ENCODE results near the gene IL34.

The IL34 gene

GRCh38 chr16:70694088-70694867 lies 47.9 kb downstream of the IL34 start:
- Histone ChIP-seq H3K4me3 (ENCODE audit: low read depth in 1 of 2, low read length in 2 of 2) (no peak overlapping the region), H3K9me3 (ENCODE audit: insufficient read depth, low read length, severe bottlenecking) (no peaks in the 10 kb centered on the region), H3K9ac (ENCODE audit: low read depth, low read length) (no peak overlapping the region), H2AFZ (ENCODE audit: low read depth, low read length) (no peak overlapping the region), H4K20me1 (ENCODE audit: insufficient read depth, low read length) (peaks cover 6% of the 10 kb centered on the region; the same call in 1 of the 2 replicates), H3K27ac (ENCODE audit: low read length) (no peak overlapping the region), H3K36me3 (ENCODE audit: insufficient read depth, low read length) (peaks cover 33% of the 10 kb centered on the region), H3K79me2 (ENCODE audit: insufficient read depth, low read length) (no peaks in the 10 kb centered on the region), H3K4me2 (ENCODE audit: insufficient read depth, low read length) (no peak overlapping the region), H3K27me3 (ENCODE audit: insufficient read depth, low read length, poor library complexity) (no peaks in the 10 kb centered on the region), H3K4me1 (ENCODE audit: insufficient read depth, low read length) (no peaks in the 10 kb centered on the region)
- ATAC-seq (ENCODE audit: insufficient read depth, low read depth) (no peak), DNase-seq (no peak)
- no peak for TF ChIP-seq EZH2 (IDR thresholded peaks at IDR 0.05; ENCODE audit: borderline replicate concordance, low read depth, low read length, severe bottlenecking)
- TF ChIP-seq, protein P1, sequence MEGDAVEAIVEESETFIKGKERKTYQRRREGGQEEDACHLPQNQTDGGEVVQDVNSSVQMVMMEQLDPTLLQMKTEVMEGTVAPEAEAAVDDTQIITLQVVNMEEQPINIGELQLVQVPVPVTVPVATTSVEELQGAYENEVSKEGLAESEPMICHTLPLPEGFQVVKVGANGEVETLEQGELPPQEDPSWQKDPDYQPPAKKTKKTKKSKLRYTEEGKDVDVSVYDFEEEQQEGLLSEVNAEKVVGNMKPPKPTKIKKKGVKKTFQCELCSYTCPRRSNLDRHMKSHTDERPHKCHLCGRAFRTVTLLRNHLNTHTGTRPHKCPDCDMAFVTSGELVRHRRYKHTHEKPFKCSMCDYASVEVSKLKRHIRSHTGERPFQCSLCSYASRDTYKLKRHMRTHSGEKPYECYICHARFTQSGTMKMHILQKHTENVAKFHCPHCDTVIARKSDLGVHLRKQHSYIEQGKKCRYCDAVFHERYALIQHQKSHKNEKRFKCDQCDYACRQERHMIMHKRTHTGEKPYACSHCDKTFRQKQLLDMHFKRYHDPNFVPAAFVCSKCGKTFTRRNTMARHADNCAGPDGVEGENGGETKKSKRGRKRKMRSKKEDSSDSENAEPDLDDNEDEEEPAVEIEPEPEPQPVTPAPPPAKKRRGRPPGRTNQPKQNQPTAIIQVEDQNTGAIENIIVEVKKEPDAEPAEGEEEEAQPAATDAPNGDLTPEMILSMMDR (IDR thresholded peaks at IDR 0.05; ENCODE audit: borderline replicate concordance, extremely low read depth, low read length, poor library complexity, severe bottlenecking): no peak

GRCh38 chr16:70694868-70695218 lies 48.5 kb downstream of the IL34 start:
- ATAC-seq (ENCODE audit: insufficient read depth, low read depth): no peak
- Histone ChIP-seq H3K27ac (ENCODE audit: low read length) (no peak overlapping the region), H3K4me2 (ENCODE audit: insufficient read depth, low read length) (no peak overlapping the region)

GRCh38 chr16:70695331-70696070 lies 49.1 kb downstream of the IL34 start:
- Histone ChIP-seq H3K4me2 (ENCODE audit: insufficient read depth, low read length) (no peak overlapping the region), H2AFZ (ENCODE audit: low read depth, low read length) (no peak overlapping the region), H3K79me2 (ENCODE audit: insufficient read depth, low read length) (no peaks in the 10 kb centered on the region), H4K20me1 (ENCODE audit: insufficient read depth, low read length) (peaks cover 6% of the 10 kb centered on the region; the same call in 1 of the 2 replicates), H3K9ac (ENCODE audit: low read depth, low read length) (no peak overlapping the region), H3K4me1 (ENCODE audit: insufficient read depth, low read length) (no peaks in the 10 kb centered on the region), H3K36me3 (ENCODE audit: insufficient read depth, low read length) (peaks cover 33% of the 10 kb centered on the region), H3K4me3 (ENCODE audit: low read depth in 1 of 2, low read length in 2 of 2) (no peak overlapping the region), H3K27ac (ENCODE audit: low read length) (peak overlapping the region; percentile 27; the same call in 1 of the 2 replicates), H3K27me3 (ENCODE audit: insufficient read depth, low read length, poor library complexity) (no peaks in the 10 kb centered on the region), H3K9me3 (ENCODE audit: insufficient read depth, low read length, severe bottlenecking) (no peaks in the 10 kb centered on the region)
- DNase-seq (peak; percentile 53), ATAC-seq (ENCODE audit: insufficient read depth, low read depth) (peak; percentile 69)
- no peak for TF ChIP-seq EZH2 (IDR thresholded peaks at IDR 0.05; ENCODE audit: borderline replicate concordance, low read depth, low read length, severe bottlenecking)
- TF ChIP-seq, protein P1 (IDR thresholded peaks at IDR 0.05; ENCODE audit: borderline replicate concordance, extremely low read depth, low read length, poor library complexity, severe bottlenecking): no peak

More at GRCh38 chr16:70694868-70695218, 48.5 kb downstream of the IL34 start:
- Histone ChIP-seq H3K79me2 (ENCODE audit: insufficient read depth, low read length) (no peaks in the 10 kb centered on the region), H3K9me3 (ENCODE audit: insufficient read depth, low read length, severe bottlenecking) (no peaks in the 10 kb centered on the region), H3K36me3 (ENCODE audit: insufficient read depth, low read length) (peaks cover 33% of the 10 kb centered on the region), H3K4me3 (ENCODE audit: low read depth in 1 of 2, low read length in 2 of 2) (no peak overlapping the region), H3K4me1 (ENCODE audit: insufficient read depth, low read length) (no peaks in the 10 kb centered on the region), H3K9ac (ENCODE audit: low read depth, low read length) (no peak overlapping the region), H3K27me3 (ENCODE audit: insufficient read depth, low read length, poor library complexity) (no peaks in the 10 kb centered on the region), H4K20me1 (ENCODE audit: insufficient read depth, low read length) (peaks cover 6% of the 10 kb centered on the region; the same call in 1 of the 2 replicates), H2AFZ (ENCODE audit: low read depth, low read length) (no peak overlapping the region)
- no peak for TF ChIP-seq EZH2 (IDR thresholded peaks at IDR 0.05; ENCODE audit: borderline replicate concordance, low read depth, low read length, severe bottlenecking)
- TF ChIP-seq, protein P1 (IDR thresholded peaks at IDR 0.05; ENCODE audit: borderline replicate concordance, extremely low read depth, low read length, poor library complexity, severe bottlenecking): no peak
- DNase-seq: no peak
